ENCODE measurements around the gene CD6.

CD6 gene

DNA sequence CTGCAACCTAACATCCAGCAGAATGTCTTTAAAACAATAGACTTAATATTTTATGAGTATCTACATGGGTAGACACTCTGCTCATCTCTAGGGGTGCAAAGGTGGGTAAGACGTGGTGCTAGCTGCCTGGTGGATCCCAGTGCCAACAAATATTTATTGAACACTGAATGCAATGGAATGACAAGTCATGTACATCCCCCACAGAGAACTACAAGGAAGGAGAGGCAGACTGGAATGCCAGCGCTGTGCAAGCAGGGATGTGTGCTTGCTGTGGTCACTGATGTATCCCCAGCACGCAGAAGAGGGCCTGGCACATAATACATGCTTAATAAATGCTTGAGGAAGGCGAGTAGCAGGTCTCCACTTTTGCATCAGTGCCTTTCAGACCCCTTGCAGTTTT, 61.9 kb downstream of the CD6 start:
- no peak overlapping the region for H3K9ac ChIP-seq (ENCODE audit: low read depth, low read length)
- H3K36me3 ChIP-seq (ENCODE audit: insufficient read depth, low read length) = no peaks in the 10 kb centered on the region
- H3K4me2 ChIP-seq (ENCODE audit: insufficient read depth, low read length) = no peak overlapping the region
- H3K27ac ChIP-seq (ENCODE audit: low read length) = no peak overlapping the region
- no peaks in the 10 kb centered on the region for H3K9me3 ChIP-seq (ENCODE audit: insufficient read depth, low read length, severe bottlenecking)
- H3K27me3 ChIP-seq (ENCODE audit: insufficient read depth, low read length, poor library complexity) = peaks cover 3% of the 10 kb centered on the region
- ATAC-seq (ENCODE audit: insufficient read depth, low read depth) = no peak
- no peaks in the 10 kb centered on the region for H4K20me1 ChIP-seq (ENCODE audit: insufficient read depth, low read length)
- DNase-seq = no peak
- no peak overlapping the region for H2AFZ ChIP-seq (ENCODE audit: low read depth, low read length)
- H3K4me1 ChIP-seq (ENCODE audit: insufficient read depth, low read length) = no peaks in the 10 kb centered on the region
- H3K79me2 ChIP-seq (ENCODE audit: insufficient read depth, low read length) = no peaks in the 10 kb centered on the region
- H3K4me3 ChIP-seq (ENCODE audit: low read depth in 1 of 2, low read length in 2 of 2) = no peak overlapping the region
- TF ChIP-seq EZH2 (IDR thresholded peaks at IDR 0.05; ENCODE audit: borderline replicate concordance, low read depth, low read length, severe bottlenecking) (no peak), CTCF (IDR thresholded peaks at IDR 0.05; ENCODE audit: borderline replicate concordance, extremely low read depth, low read length, poor library complexity, severe bottlenecking) (no peak)

DNA sequence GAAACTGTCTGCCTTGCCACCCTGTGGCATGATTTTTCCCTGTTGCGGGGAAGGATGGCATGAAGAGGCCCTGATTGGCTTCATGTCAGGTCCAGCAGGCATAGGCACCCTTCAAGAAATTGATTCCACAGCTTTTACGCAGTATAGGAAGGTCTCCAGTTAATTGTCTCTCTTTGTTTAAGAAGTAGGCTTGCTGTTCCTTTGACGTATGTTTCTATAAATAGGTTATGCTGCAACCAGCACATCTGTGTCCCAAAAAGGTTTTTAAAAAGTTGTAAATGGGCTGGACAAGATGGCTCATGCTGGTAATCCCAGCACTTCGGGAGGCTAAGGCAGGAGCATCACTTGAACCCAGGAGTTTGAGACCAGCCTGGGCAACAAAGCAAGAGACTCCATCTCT, 62.6 kb downstream of the CD6 start:
- no peaks in the 10 kb centered on the region for H3K4me1 ChIP-seq (ENCODE audit: insufficient read depth, low read length)
- H2AFZ ChIP-seq (ENCODE audit: low read depth, low read length) = no peak overlapping the region
- ATAC-seq (ENCODE audit: insufficient read depth, low read depth) = no peak
- no peaks in the 10 kb centered on the region for H3K36me3 ChIP-seq (ENCODE audit: insufficient read depth, low read length)
- no peak for TF ChIP-seq CTCF (IDR thresholded peaks at IDR 0.05; ENCODE audit: borderline replicate concordance, extremely low read depth, low read length, poor library complexity, severe bottlenecking)
- no peak for TF ChIP-seq EZH2 (IDR thresholded peaks at IDR 0.05; ENCODE audit: borderline replicate concordance, low read depth, low read length, severe bottlenecking)
- H4K20me1 ChIP-seq (ENCODE audit: insufficient read depth, low read length) = no peaks in the 10 kb centered on the region
- no peaks in the 10 kb centered on the region for H3K79me2 ChIP-seq (ENCODE audit: insufficient read depth, low read length)
- no peak overlapping the region for H3K4me2 ChIP-seq (ENCODE audit: insufficient read depth, low read length)
- H3K27ac ChIP-seq (ENCODE audit: low read length) = no peak overlapping the region
- no peak for DNase-seq
- no peak overlapping the region for H3K9ac ChIP-seq (ENCODE audit: low read depth, low read length)
- no peaks in the 10 kb centered on the region for H3K9me3 ChIP-seq (ENCODE audit: insufficient read depth, low read length, severe bottlenecking)
- H3K27me3 ChIP-seq (ENCODE audit: insufficient read depth, low read length, poor library complexity) = peaks cover 3% of the 10 kb centered on the region
- H3K4me3 ChIP-seq (ENCODE audit: low read depth in 1 of 2, low read length in 2 of 2) = no peak overlapping the region

DNA sequence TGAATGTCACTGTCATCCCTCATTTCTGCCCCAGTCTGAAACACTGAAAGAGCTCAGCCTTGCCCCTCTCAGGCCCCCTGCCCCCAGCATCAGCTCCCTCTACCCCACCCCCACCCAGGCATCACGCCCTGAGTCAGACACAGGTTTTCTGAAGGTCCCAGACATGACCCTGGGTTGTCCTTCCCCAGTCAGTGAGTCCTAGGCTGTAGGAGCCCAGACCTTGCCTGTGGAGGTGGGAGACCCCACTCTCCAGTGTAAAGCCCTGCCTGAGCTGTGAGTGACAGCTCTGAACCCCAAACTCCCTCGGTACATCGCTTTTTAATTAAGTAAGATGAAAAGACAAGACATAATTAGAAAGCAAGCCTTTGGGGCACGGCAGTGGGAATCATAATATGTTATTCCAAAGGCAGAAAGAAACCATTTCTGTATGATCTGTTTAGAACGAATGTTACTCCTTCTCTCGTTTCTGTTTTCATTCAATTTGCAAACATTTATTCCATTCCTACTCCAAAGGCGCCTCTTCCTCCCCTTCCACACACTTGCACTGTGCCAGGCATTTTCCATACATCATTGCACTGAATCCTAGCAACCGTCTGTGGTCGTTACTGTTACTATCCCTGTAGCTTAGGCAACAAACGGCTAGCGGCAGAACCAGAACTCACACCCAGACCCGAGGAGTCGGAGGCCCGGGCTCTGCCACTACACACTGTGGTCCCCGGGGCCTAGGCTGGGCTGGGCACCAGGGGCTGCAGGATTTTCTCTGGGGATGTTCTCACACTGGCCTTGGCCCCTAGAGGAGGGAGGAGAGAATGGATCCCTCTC, 63.4 kb downstream of the CD6 start:
- H4K20me1 ChIP-seq (ENCODE audit: insufficient read depth, low read length) = no peaks in the 10 kb centered on the region
- no peaks in the 10 kb centered on the region for H3K79me2 ChIP-seq (ENCODE audit: insufficient read depth, low read length)
- no peak overlapping the region for H3K4me2 ChIP-seq (ENCODE audit: insufficient read depth, low read length)
- H3K9ac ChIP-seq (ENCODE audit: low read depth, low read length) = no peak overlapping the region
- H3K36me3 ChIP-seq (ENCODE audit: insufficient read depth, low read length) = no peaks in the 10 kb centered on the region
- H3K27ac ChIP-seq (ENCODE audit: low read length) = no peak overlapping the region
- no peak overlapping the region for H2AFZ ChIP-seq (ENCODE audit: low read depth, low read length)
- DNase-seq (no peak), ATAC-seq (ENCODE audit: insufficient read depth, low read depth) (no peak)
- H3K4me1 ChIP-seq (ENCODE audit: insufficient read depth, low read length) = no peaks in the 10 kb centered on the region
- H3K27me3 ChIP-seq (ENCODE audit: insufficient read depth, low read length, poor library complexity) = peaks cover 3% of the 10 kb centered on the region
- H3K4me3 ChIP-seq (ENCODE audit: low read depth in 1 of 2, low read length in 2 of 2) = no peak overlapping the region
- TF ChIP-seq EZH2 (IDR thresholded peaks at IDR 0.05; ENCODE audit: borderline replicate concordance, low read depth, low read length, severe bottlenecking) (no peak), CTCF (IDR thresholded peaks at IDR 0.05; ENCODE audit: borderline replicate concordance, extremely low read depth, low read length, poor library complexity, severe bottlenecking) (no peak)
- no peaks in the 10 kb centered on the region for H3K9me3 ChIP-seq (ENCODE audit: insufficient read depth, low read length, severe bottlenecking)

Data from DND-41 (cell line).